Measurements from ENCODE around the gene ITGA1. TPM values are rescaled to one million over a fixed set of nuclear protein-coding genes. Genes with fewer than 3 reads are reported as not detected.

The ITGA1 gene
- total RNA-seq, 1 donor from 2014 or later, result 346 TPM

GRCh38 chr5:52884453-52884852, 96.7 kb downstream of the ITGA1 start:
- no peak overlapping the region for H3K27ac Mint-ChIP-seq (ENCODE audit: unreplicated experiment)
- no peaks in the 10 kb centered on the region for H3K27me3 Mint-ChIP-seq (ENCODE audit: low read depth)
- no peak overlapping the region for H3K4me3 Mint-ChIP-seq (ENCODE audit: unreplicated experiment)
- H3K9me3 Mint-ChIP-seq (ENCODE audit: low read depth), result no peaks in the 10 kb centered on the region
- peaks cover 27% of the 10 kb centered on the region for H3K4me1 Mint-ChIP-seq (ENCODE audit: low read depth)
- DNase-seq (ENCODE audit: low spot score), result no peak
- no peak for TF ChIP-seq CTCF (IDR thresholded peaks at IDR 0.05)
- H3K36me3 Mint-ChIP-seq (ENCODE audit: low read depth), result peaks cover 42% of the 10 kb centered on the region

DNA sequence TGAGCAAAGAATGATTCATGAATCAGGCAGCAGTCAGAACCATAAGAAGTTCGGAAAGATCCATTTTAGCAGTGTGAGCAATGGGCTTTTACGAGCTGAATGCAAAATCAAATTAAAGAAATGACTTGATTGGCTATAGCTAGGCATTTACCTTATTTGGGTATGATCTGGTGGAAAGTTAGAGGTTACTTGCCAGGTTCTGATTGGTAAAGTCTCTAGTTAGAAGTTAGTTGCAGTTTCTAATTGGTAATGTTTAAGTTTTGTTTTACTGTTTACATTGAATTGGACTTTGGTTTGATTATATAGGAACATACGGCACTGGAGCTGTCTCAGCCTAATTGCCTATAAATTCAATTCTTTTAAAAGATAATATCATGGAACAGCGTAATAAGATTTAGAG, 97.9 kb downstream of the ITGA1 start:
- Mint-ChIP-seq H3K27me3 (ENCODE audit: low read depth) (no peaks in the 10 kb centered on the region), H3K36me3 (ENCODE audit: low read depth) (peaks cover 42% of the 10 kb centered on the region), H3K4me1 (ENCODE audit: low read depth) (peaks cover 26% of the 10 kb centered on the region), H3K27ac (ENCODE audit: unreplicated experiment) (peak overlapping the region; percentile 36), H3K4me3 (ENCODE audit: unreplicated experiment) (no peak overlapping the region), H3K9me3 (ENCODE audit: low read depth) (no peaks in the 10 kb centered on the region)
- no peak for DNase-seq (ENCODE audit: low spot score)
- TF ChIP-seq CTCF (IDR thresholded peaks at IDR 0.05), result no peak

- TF ChIP-seq CTCF (IDR thresholded peaks at IDR 0.05), result no peak
- no peak for DNase-seq (ENCODE audit: low spot score)
- peaks cover 45% of the 10 kb centered on the region for H3K36me3 Mint-ChIP-seq (ENCODE audit: low read depth)
- peaks cover 29% of the 10 kb centered on the region for H3K4me1 Mint-ChIP-seq (ENCODE audit: low read depth)
- H3K9me3 Mint-ChIP-seq (ENCODE audit: low read depth), result no peaks in the 10 kb centered on the region
- peak overlapping the region; percentile 36 for H3K27ac Mint-ChIP-seq (ENCODE audit: unreplicated experiment)
- H3K4me3 Mint-ChIP-seq (ENCODE audit: unreplicated experiment), result no peak overlapping the region
- no peaks in the 10 kb centered on the region for H3K27me3 Mint-ChIP-seq (ENCODE audit: low read depth)
Observed at GRCh38 chr5:52886206-52886605, 98.5 kb downstream of the ITGA1 start.

GRCh38 chr5:52887066-52887465, 99.3 kb downstream of the ITGA1 start:
- H3K4me3 Mint-ChIP-seq (ENCODE audit: unreplicated experiment), result no peak overlapping the region
- no peaks in the 10 kb centered on the region for H3K9me3 Mint-ChIP-seq (ENCODE audit: low read depth)
- H3K27ac Mint-ChIP-seq (ENCODE audit: unreplicated experiment), result peak overlapping the region; percentile 12
- TF ChIP-seq CTCF (IDR thresholded peaks at IDR 0.05), result no peak
- no peaks in the 10 kb centered on the region for H3K27me3 Mint-ChIP-seq (ENCODE audit: low read depth)
- DNase-seq (ENCODE audit: low spot score), result no peak
- H3K36me3 Mint-ChIP-seq (ENCODE audit: low read depth), result peaks cover 43% of the 10 kb centered on the region
- peaks cover 32% of the 10 kb centered on the region for H3K4me1 Mint-ChIP-seq (ENCODE audit: low read depth)

DNA sequence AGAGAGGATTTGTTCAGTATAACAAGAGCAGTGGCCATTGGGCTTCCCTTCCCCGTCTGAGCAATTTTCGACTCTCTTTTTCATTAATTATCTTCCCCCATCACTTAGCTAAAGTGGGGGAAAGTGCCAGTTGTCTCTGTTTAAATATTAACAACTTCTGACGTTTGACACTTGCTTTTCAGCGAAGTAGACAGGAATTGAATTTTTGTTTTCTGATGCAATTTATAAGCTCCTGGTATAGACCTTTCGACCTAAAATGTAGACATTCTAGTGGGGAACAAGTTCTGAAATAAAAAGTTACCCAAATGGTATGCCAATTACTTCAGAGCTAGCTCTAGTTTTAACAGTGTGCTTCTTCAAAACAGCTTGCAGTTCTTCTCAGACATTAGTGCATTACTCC, 100.6 kb downstream of the ITGA1 start:
- peaks cover 37% of the 10 kb centered on the region for H3K36me3 Mint-ChIP-seq (ENCODE audit: low read depth)

More for the DNA sequence above, 100.6 kb downstream of the ITGA1 start:
- H3K27ac Mint-ChIP-seq (ENCODE audit: unreplicated experiment), result peak overlapping the region; percentile 60
- H3K27me3 Mint-ChIP-seq (ENCODE audit: low read depth), result no peaks in the 10 kb centered on the region
- peaks cover 45% of the 10 kb centered on the region for H3K4me1 Mint-ChIP-seq (ENCODE audit: low read depth)
- H3K9me3 Mint-ChIP-seq (ENCODE audit: low read depth), result no peaks in the 10 kb centered on the region
- no peak overlapping the region for H3K4me3 Mint-ChIP-seq (ENCODE audit: unreplicated experiment)
- TF ChIP-seq CTCF (IDR thresholded peaks at IDR 0.05), result no peak
- DNase-seq (ENCODE audit: low spot score), result no peak
